Tibial nerve (tissue), 4 donors: ENCODE measurements around the gene PAQR3. TPM values are rescaled to one million over a fixed set of nuclear protein-coding genes. Genes with fewer than 3 reads are reported as not detected.

Experiments used
- DNase-seq, 2 donors: peaks; one replicate each; pipeline ENCODE4 v3.0.0-alpha.2; 2019; ENCODE audit warnings: low spot score in 2 of 2
- H3K27ac ChIP-seq, 4 donors: fragments of 200-600 bp; sonication (generic) in 3 of 4; one replicate each; pipeline ENCODE4 v1.5.1; 2017 to 2019; ENCODE audit warnings: mild to moderate bottlenecking in 1 of 4
- H3K27me3 ChIP-seq, 2 donors: fragments of 200-600 bp; sonication (generic) in 1 of 2; one replicate each; pipeline versions ENCODE4 v1.5.1 to v1.6.0; 2017 to 2019
- H3K36me3 ChIP-seq, 3 donors: fragments of 200-600 bp; sonication (generic); one replicate each; pipeline ENCODE4 v1.5.1; 2018 to 2019
- H3K4me1 ChIP-seq, 4 donors: fragments of 200-600 bp; sonication (generic) in 3 of 4; one replicate each; pipeline ENCODE4 v1.5.1; 2017 to 2019
- H3K4me3 ChIP-seq, 4 donors: fragments of 200-600 bp; sonication (generic) in 3 of 4; one replicate each; pipeline ENCODE4 v1.5.1; 2017 to 2019; ENCODE audit warnings: mild to moderate bottlenecking in 1 of 4, moderate library complexity in 1 of 4
- H3K9me3 ChIP-seq, 4 donors: fragments of 200-600 bp; sonication (generic) in 3 of 4; one replicate each; pipeline ENCODE4 v1.5.1; 2017 to 2019
- EP300 ChIP-seq, 2 donors: sonication (generic); formaldehyde crosslinking; IDR thresholded peaks; one replicate each; pipeline ENCODE4 v1.6.1; 2017; ENCODE audit warnings: antibody characterized with exemption in 2 of 2, mild to moderate bottlenecking in 1 of 2
- POLR2A ChIP-seq, 2 donors: fragments of 450-650 bp; IDR thresholded peaks; one replicate each; pipeline ENCODE4 v1.6.1; 2017; ENCODE audit warnings: antibody characterized with exemption in 2 of 2, mild to moderate bottlenecking in 2 of 2, moderate library complexity in 2 of 2
- WGBS, 2 donors: methylation state at CpG; one replicate each; pipeline ENCODE4 v1.1.5; 2018; 5-methylcytosine and 5-hydroxymethylcytosine counted together
- total RNA-seq, 4 donors: library from RNA; depleted of rRNA; stranded (reverse); fragments of >200 nt; gene quantifications; one replicate each; pipeline ENCODE4 v1.1.0, GENCODE V29; 2016
- TF ChIP-seq, protein P1 (sequence below), 5 experiments: fragments of 200-600 bp in 3 of 5; fragments of 450-650 bp in 2 of 5; sonication (generic) in 3 of 5; IDR thresholded peaks; one replicate each; pipeline ENCODE4 v1.5.1; 2016 to 2019; ENCODE audit warnings: antibody characterized with exemption in 5 of 5, mild to moderate bottlenecking in 3 of 5, moderate library complexity in 2 of 5

Gene PAQR3
- total RNA-seq, 4 donors from 2014 or later = 12.9 to 30.4 (median 16.2) TPM

DNA sequence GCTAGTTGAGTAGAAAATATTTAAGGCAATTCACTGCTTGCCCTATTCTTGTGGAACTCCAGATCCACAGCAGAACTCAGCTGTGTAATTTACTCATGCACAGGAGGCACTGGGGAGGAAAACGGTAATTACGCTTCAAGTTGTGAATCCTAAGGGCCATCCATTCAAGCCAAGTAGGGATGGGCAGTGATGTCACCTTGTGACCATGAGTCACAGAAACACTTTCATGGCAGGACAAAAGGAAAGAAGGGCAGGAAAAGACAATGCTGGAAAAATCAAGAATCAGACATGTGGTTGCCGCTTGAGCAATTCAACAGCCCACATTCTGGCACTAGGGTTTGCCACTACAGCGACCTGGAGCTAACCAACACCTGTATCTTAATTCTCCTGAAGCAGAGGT, 1.4 kb downstream of the PAQR3 start:
- 86 to 93% methylated on average over 4 of the region's 4 CpGs for WGBS, 2 donors
- Histone ChIP-seq H3K27ac (peak overlapping the region in 1 of 4 donors; percentile 90), H3K4me3 (peak overlapping the region in 1 of 4 donors; percentile 85)

DNA sequence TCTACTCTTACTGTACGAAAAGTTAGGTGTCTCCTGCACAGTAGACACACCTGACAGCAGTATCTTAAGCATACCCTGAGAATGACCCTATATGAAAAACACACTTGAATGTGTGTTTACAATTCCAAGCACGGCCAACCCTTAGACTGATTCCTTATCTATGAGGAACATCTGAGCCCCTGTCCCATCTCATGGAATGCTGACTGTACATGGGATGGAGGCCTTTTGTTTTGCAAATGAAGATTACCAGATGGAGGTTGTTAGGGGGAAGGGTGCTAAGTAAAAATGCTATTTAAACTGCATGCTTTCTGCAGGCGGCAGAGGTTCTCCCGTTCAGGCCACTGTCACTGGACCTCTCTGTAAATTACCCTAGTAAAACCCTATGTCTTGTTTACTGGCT, 2.2 kb downstream of the PAQR3 start:
- no peak for TF ChIP-seq POLR2A (IDR thresholded peaks at IDR 0.05)
- TF ChIP-seq, protein P1, sequence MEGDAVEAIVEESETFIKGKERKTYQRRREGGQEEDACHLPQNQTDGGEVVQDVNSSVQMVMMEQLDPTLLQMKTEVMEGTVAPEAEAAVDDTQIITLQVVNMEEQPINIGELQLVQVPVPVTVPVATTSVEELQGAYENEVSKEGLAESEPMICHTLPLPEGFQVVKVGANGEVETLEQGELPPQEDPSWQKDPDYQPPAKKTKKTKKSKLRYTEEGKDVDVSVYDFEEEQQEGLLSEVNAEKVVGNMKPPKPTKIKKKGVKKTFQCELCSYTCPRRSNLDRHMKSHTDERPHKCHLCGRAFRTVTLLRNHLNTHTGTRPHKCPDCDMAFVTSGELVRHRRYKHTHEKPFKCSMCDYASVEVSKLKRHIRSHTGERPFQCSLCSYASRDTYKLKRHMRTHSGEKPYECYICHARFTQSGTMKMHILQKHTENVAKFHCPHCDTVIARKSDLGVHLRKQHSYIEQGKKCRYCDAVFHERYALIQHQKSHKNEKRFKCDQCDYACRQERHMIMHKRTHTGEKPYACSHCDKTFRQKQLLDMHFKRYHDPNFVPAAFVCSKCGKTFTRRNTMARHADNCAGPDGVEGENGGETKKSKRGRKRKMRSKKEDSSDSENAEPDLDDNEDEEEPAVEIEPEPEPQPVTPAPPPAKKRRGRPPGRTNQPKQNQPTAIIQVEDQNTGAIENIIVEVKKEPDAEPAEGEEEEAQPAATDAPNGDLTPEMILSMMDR (IDR thresholded peaks at IDR 0.05) = no peak
- no peak for TF ChIP-seq EP300 (IDR thresholded peaks at IDR 0.05)
- no peak for DNase-seq
- Histone ChIP-seq H3K4me1 (peaks cover 0 to 30% (median 2%) of the 10 kb centered on the region in 4 donors), H3K27ac (no peak overlapping the region), H3K4me3 (no peak overlapping the region), H3K36me3 (no peaks in the 10 kb centered on the region), H3K9me3 (no peaks in the 10 kb centered on the region), H3K27me3 (no peaks in the 10 kb centered on the region)
- 83 to 91% methylated on average over 4 of the region's 4 CpGs for WGBS, 2 donors

More for the DNA sequence above, 1.4 kb downstream of the PAQR3 start:
- Histone ChIP-seq H3K9me3 (no peaks in the 10 kb centered on the region), H3K36me3 (no peaks in the 10 kb centered on the region), H3K27me3 (no peaks in the 10 kb centered on the region), H3K4me1 (peaks cover 0 to 30% (median 2%) of the 10 kb centered on the region in 4 donors)
- DNase-seq = no peak
- TF ChIP-seq, protein P1 (IDR thresholded peaks at IDR 0.05) = no peak
- TF ChIP-seq POLR2A (IDR thresholded peaks at IDR 0.05) = no peak
- TF ChIP-seq EP300 (IDR thresholded peaks at IDR 0.05) = no peak

DNA sequence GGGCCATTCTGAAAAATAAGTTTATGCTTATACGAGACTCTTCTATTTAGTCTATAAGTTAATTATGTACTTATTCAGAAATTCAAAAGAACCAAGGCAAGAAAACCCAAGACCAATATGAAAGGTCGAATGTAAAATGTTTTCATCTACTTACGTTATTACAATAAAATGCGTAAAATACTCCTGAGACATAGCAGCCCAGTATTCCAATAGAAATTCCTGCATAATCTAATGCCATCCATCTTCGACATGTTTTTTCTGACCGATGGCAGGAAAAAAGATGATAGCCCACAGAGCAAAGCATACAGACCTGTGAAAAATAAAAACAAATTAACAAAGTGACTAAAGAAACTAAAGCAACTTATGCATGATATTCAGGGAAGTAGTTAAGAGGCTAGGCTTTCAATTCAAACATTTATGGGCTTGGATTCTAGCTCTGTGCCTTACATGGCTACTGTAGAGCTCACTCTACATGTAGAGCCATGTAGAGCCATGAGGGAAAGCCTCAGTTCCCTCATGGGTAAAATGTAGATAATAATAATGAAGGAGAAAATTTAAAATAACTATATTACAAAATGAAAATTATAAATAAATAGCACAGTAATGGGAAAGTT, 9.1 kb downstream of the PAQR3 start:
- TF ChIP-seq EP300 (IDR thresholded peaks at IDR 0.05) (no peak), POLR2A (IDR thresholded peaks at IDR 0.05) (no peak)
- TF ChIP-seq, protein P1 (IDR thresholded peaks at IDR 0.05) = no peak
- no peaks in the 10 kb centered on the region for H3K9me3 ChIP-seq
- WGBS, 2 donors = 94 to 96% methylated on average over 6 of the region's 6 CpGs
- no peak overlapping the region for H3K4me3 ChIP-seq
- H3K4me1 ChIP-seq = no peaks in the 10 kb centered on the region
- DNase-seq = no peak
- H3K27ac ChIP-seq = no peak overlapping the region
- peaks cover 0 to 52% (median 0%) of the 10 kb centered on the region in 3 donors for H3K36me3 ChIP-seq
- H3K27me3 ChIP-seq = no peaks in the 10 kb centered on the region

DNA sequence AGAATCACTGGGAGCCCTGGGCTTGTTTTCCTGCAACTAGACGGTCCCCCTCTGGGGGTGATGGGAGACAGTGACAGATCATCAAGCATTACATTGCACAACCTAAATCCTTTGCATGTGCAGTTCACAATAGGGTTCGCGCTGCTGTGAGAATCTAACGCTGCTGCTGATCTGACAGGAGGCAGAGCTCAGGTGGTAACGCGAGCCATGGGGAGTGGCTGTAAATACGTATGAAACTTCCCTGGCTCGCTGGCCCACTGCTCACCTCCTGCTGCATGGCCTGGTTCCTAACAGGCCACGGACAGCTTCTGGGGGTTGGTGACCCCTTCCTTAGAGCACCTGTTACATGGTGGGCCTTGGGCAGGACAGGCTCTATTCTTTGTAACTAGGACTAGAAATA, 10.4 kb downstream of the PAQR3 start:
- Histone ChIP-seq H3K4me3 (no peak overlapping the region), H3K36me3 (peaks cover 0 to 59% (median 0%) of the 10 kb centered on the region in 3 donors), H3K4me1 (no peaks in the 10 kb centered on the region), H3K9me3 (no peaks in the 10 kb centered on the region), H3K27me3 (no peaks in the 10 kb centered on the region), H3K27ac (no peak overlapping the region)
- DNase-seq = no peak
- TF ChIP-seq EP300 (IDR thresholded peaks at IDR 0.05) (no peak), POLR2A (IDR thresholded peaks at IDR 0.05) (no peak)
- TF ChIP-seq, protein P1 (IDR thresholded peaks at IDR 0.05) = no peak
- 92 to 96% methylated on average over 9 of the region's 9 CpGs for WGBS, 2 donors

DNA sequence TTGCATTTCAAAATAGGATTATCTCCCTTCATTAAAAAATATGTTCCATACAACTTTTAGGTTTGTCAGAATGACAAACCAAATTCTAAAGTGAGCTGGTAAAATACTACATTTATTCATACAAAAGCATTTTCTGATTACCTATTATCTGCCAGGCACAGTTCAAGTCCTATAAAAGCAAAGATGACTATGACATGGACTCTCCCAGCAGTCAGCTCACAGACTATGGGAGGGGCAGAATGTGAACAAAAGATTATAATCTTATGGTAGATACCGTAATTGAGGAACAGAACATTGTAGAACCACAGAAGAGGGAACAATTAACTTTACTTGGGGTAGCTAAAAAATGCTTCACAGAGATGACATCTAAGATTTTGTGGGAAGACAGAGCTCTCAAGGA, 12.4 kb downstream of the PAQR3 start:
- TF ChIP-seq POLR2A (IDR thresholded peaks at IDR 0.05) (no peak), EP300 (IDR thresholded peaks at IDR 0.05) (no peak)
- TF ChIP-seq, protein P1 (IDR thresholded peaks at IDR 0.05) = no peak
- DNase-seq = no peak
- Histone ChIP-seq H3K4me3 (no peak overlapping the region), H3K9me3 (no peaks in the 10 kb centered on the region), H3K27ac (no peak overlapping the region), H3K27me3 (no peaks in the 10 kb centered on the region), H3K36me3 (peaks cover 0 to 65% (median 0%) of the 10 kb centered on the region in 3 donors), H3K4me1 (peaks cover 0 to 7% (median 2%) of the 10 kb centered on the region in 4 donors)
- WGBS, 2 donors = 58 to 68% methylated on average over 1 of the region's 1 CpG
